Endothelial cell of umbilical vein (primary cell): ENCODE data around the gene ASB8.

Experiments
- CTCF ChIP-seq, 2 donors: IDR thresholded peaks; 1 replicate in 1 of 2; 2 replicates in 1 of 2; pipeline ENCODE4 v1.5.1; 2011; ENCODE audit warnings: low read length in 2 of 2, mild to moderate bottlenecking in 2 of 2, moderate library complexity in 2 of 2, control low read depth in 1 of 2, inconsistent platforms in 1 of 2, low read depth in 1 of 2; ENCODE audit not compliant: insufficient read depth in 1 of 2; ENCODE audit errors: extremely low read depth in 1 of 2
- MYC ChIP-seq: IDR thresholded peaks from one replicate; pipeline ENCODE4 v1.6.1; 2011; ENCODE audit warnings: mild to moderate bottlenecking, low read depth, low read length
- POLR2AphosphoS5 ChIP-seq: IDR thresholded peaks from 2 replicates; pipeline ENCODE4 v1.6.1; 2012; ENCODE audit warnings: low read depth, mild to moderate bottlenecking, control low read depth, low read length, moderate library complexity; ENCODE audit not compliant: insufficient read depth

GRCh38 chr12:48199774-48200221 lies 42.5 kb upstream of the ASB8 start:
- TF ChIP-seq CTCF (IDR thresholded peaks at IDR 0.05; ENCODE audit: extremely low read depth in 1 of 2, insufficient read depth in 1 of 2, low read depth in 1 of 2, low read length in 2 of 2) (no peak), POLR2AphosphoS5 (no peak), MYC (no peak)
